H1 (cell line): ENCODE results near the gene PLCB1. TPM values are rescaled to one million over a fixed set of nuclear protein-coding genes. Genes with fewer than 3 reads are reported as not detected.

ENCODE experiments used
- BACH1 ChIP-seq: IDR thresholded peaks from 2 replicates; pipeline ENCODE4 v1.6.1; 2012; ENCODE audit warnings: low read length, improper control_type of control experiment
- CHD1 ChIP-seq: IDR thresholded peaks from 2 replicates; pipeline ENCODE4 v1.6.1; 2012; ENCODE audit warnings: low read depth, low read length, improper control_type of control experiment
- CTBP2 ChIP-seq: IDR thresholded peaks from 2 replicates; pipeline ENCODE4 v1.7.0; 2011; ENCODE audit warnings: borderline replicate concordance, mild to moderate bottlenecking, moderate library complexity, mixed read lengths, low read length; ENCODE audit not compliant: insufficient read depth, insufficient read length
- FOSL1 ChIP-seq: IDR thresholded peaks from 2 replicates; pipeline ENCODE4 v1.6.1; 2011; ENCODE audit warnings: mild to moderate bottlenecking, low read depth, low read length, moderate library complexity; ENCODE audit not compliant: insufficient read depth
- HDAC2 ChIP-seq, 2 experiments: fragments of 300-600 bp in 1 of 2; sonication (generic) in 1 of 2; IDR thresholded peaks; 2 replicates each; pipeline ENCODE4 v1.6.1; 2011 to 2012; ENCODE audit warnings: low read depth in 2 of 2, low read length in 2 of 2, mild to moderate bottlenecking in 2 of 2, moderate library complexity in 2 of 2, borderline replicate concordance in 1 of 2, inconsistent platforms in 1 of 2
- polyA plus RNA-seq, 7 experiments: library from polyadenylated mRNA; depleted of rRNA in 3 of 7; stranded (reverse) in 5 of 7; unstranded in 2 of 7; fragments of >200 nt in 5 of 7; fragments of 200-250 nt in 2 of 7; gene quantifications; 1 replicate in 5 of 7; 2 replicates in 1 of 7; 4 replicates in 1 of 7; pipeline versions ENCODE4 v1.2.1 to v1.2.3, GENCODE V29; 2011 to 2013; ENCODE audit warnings: missing spikeins in 2 of 7, mixed read lengths in 2 of 7
- total RNA-seq: library from RNA; stranded (reverse); fragmentation: NEBNext Ultra II Directional; extraction: Animal tissue kit (Norgen Biotek cat#: 25700); gene quantifications from 2 replicates; pipeline ENCODE4 v1.2.1, GENCODE V29; 2021
- TF ChIP-seq, protein P1 (sequence below): fragments of 300-600 bp; sonication (generic); IDR thresholded peaks from 2 replicates; pipeline ENCODE4 v1.7.1; 2012; ENCODE audit warnings: low read length, moderate library complexity, mild to moderate bottlenecking, inconsistent platforms; ENCODE audit not compliant: insufficient replicate concordance

The PLCB1 gene
- total and polyA plus RNA-seq, 2 of the 8 experiments (the other 6 are each of a cell fraction or from before 2014, with no cell fraction given): 2.6 to 9.1 TPM

GRCh38 chr20:8787090-8787489 lies 655.0 kb downstream of the PLCB1 start (continued):
- TF ChIP-seq BACH1: no peak
- TF ChIP-seq, protein P1, sequence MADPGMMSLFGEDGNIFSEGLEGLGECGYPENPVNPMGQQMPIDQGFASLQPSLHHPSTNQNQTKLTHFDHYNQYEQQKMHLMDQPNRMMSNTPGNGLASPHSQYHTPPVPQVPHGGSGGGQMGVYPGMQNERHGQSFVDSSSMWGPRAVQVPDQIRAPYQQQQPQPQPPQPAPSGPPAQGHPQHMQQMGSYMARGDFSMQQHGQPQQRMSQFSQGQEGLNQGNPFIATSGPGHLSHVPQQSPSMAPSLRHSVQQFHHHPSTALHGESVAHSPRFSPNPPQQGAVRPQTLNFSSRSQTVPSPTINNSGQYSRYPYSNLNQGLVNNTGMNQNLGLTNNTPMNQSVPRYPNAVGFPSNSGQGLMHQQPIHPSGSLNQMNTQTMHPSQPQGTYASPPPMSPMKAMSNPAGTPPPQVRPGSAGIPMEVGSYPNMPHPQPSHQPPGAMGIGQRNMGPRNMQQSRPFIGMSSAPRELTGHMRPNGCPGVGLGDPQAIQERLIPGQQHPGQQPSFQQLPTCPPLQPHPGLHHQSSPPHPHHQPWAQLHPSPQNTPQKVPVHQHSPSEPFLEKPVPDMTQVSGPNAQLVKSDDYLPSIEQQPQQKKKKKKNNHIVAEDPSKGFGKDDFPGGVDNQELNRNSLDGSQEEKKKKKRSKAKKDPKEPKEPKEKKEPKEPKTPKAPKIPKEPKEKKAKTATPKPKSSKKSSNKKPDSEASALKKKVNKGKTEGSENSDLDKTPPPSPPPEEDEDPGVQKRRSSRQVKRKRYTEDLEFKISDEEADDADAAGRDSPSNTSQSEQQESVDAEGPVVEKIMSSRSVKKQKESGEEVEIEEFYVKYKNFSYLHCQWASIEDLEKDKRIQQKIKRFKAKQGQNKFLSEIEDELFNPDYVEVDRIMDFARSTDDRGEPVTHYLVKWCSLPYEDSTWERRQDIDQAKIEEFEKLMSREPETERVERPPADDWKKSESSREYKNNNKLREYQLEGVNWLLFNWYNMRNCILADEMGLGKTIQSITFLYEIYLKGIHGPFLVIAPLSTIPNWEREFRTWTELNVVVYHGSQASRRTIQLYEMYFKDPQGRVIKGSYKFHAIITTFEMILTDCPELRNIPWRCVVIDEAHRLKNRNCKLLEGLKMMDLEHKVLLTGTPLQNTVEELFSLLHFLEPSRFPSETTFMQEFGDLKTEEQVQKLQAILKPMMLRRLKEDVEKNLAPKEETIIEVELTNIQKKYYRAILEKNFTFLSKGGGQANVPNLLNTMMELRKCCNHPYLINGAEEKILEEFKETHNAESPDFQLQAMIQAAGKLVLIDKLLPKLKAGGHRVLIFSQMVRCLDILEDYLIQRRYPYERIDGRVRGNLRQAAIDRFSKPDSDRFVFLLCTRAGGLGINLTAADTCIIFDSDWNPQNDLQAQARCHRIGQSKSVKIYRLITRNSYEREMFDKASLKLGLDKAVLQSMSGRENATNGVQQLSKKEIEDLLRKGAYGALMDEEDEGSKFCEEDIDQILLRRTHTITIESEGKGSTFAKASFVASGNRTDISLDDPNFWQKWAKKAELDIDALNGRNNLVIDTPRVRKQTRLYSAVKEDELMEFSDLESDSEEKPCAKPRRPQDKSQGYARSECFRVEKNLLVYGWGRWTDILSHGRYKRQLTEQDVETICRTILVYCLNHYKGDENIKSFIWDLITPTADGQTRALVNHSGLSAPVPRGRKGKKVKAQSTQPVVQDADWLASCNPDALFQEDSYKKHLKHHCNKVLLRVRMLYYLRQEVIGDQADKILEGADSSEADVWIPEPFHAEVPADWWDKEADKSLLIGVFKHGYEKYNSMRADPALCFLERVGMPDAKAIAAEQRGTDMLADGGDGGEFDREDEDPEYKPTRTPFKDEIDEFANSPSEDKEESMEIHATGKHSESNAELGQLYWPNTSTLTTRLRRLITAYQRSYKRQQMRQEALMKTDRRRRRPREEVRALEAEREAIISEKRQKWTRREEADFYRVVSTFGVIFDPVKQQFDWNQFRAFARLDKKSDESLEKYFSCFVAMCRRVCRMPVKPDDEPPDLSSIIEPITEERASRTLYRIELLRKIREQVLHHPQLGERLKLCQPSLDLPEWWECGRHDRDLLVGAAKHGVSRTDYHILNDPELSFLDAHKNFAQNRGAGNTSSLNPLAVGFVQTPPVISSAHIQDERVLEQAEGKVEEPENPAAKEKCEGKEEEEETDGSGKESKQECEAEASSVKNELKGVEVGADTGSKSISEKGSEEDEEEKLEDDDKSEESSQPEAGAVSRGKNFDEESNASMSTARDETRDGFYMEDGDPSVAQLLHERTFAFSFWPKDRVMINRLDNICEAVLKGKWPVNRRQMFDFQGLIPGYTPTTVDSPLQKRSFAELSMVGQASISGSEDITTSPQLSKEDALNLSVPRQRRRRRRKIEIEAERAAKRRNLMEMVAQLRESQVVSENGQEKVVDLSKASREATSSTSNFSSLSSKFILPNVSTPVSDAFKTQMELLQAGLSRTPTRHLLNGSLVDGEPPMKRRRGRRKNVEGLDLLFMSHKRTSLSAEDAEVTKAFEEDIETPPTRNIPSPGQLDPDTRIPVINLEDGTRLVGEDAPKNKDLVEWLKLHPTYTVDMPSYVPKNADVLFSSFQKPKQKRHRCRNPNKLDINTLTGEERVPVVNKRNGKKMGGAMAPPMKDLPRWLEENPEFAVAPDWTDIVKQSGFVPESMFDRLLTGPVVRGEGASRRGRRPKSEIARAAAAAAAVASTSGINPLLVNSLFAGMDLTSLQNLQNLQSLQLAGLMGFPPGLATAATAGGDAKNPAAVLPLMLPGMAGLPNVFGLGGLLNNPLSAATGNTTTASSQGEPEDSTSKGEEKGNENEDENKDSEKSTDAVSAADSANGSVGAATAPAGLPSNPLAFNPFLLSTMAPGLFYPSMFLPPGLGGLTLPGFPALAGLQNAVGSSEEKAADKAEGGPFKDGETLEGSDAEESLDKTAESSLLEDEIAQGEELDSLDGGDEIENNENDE: no peak
- TF ChIP-seq FOSL1: no peak
- no peak for TF ChIP-seq CHD1
- TF ChIP-seq CTBP2: no peak
- no peak for TF ChIP-seq HDAC2 (IDR thresholded peaks at IDR 0.05; ENCODE audit: borderline replicate concordance in 1 of 2, low read depth in 2 of 2, low read length in 2 of 2)
